WTC11 (cell line): Measurements from ENCODE around the gene NMRAL1. TPM values are rescaled to one million over a fixed set of nuclear protein-coding genes. Genes with fewer than 3 reads are reported as not detected.

Experiments
- ATAC-seq: fragments of 200-7000 bp; cut with Tn5 transposase; 2 replicates; pipeline ENCODE4 v1.10.0; 2021; ENCODE audit warnings: mild to moderate bottlenecking, moderate library complexity
- CTCF ChIA-PET: fragments of 300-600 bp; sonication (Branson Sonifier 250); formaldehyde crosslinking; loops from one replicate; lab custom pipeline; 2021; ENCODE audit warnings: antibody characterized with exemption; lab: Charles Lee
- POLR2A ChIA-PET: fragments of 350-600 bp; sonication (Branson Sonifier 250); formaldehyde crosslinking; loops from one replicate; lab custom pipeline; 2021; ENCODE audit warnings: antibody characterized with exemption; lab: Charles Lee
- DNase-seq: peaks from one replicate; pipeline ENCODE4 v3.0.0; 2021; ENCODE audit warnings: low spot score
- H3K27ac Mint-ChIP-seq: 2 replicates; pipeline ENCODE4 v1.8.0; 2021; ENCODE audit warnings: mixed read lengths
- H3K27me3 Mint-ChIP-seq: 2 replicates; pipeline ENCODE4 v1.8.0; 2021; ENCODE audit warnings: low read depth, mild to moderate bottlenecking, moderate library complexity, mixed read lengths
- H3K36me3 Mint-ChIP-seq: 2 replicates; pipeline ENCODE4 v1.8.0; 2021; ENCODE audit warnings: mixed read lengths
- H3K4me1 Mint-ChIP-seq: 2 replicates; pipeline ENCODE4 v1.8.0; 2022; ENCODE audit warnings: mixed read lengths
- H3K4me3 Mint-ChIP-seq: 2 replicates; pipeline ENCODE4 v1.8.0; 2021; ENCODE audit warnings: mild to moderate bottlenecking, moderate library complexity, mixed read lengths
- H3K9me3 Mint-ChIP-seq: 2 replicates; pipeline ENCODE4 v1.8.0; 2021; ENCODE audit warnings: mixed read lengths
- ETV6 ChIP-seq: sonication (generic); formaldehyde crosslinking; IDR thresholded peaks from 2 replicates; pipeline ENCODE4 v1.8.1; 2022; ENCODE audit warnings: mild to moderate bottlenecking, missing genetic modification reagents
- MXD4 ChIP-seq: fragments of 250-450 bp; sonication (Bioruptor Pico); IDR thresholded peaks from 2 replicates; pipeline ENCODE4 v1.8.0; 2021; ENCODE audit warnings: mild to moderate bottlenecking, moderate library complexity, borderline replicate concordance
- MYBL2 ChIP-seq: sonication (generic); formaldehyde crosslinking; IDR thresholded peaks from 2 replicates; pipeline ENCODE4 v1.8.1; 2023; ENCODE audit warnings: mild to moderate bottlenecking, moderate library complexity, missing genetic modification reagents
- PRRX2 ChIP-seq: fragments of 250-450 bp; sonication (Bioruptor Pico); IDR thresholded peaks from 2 replicates; pipeline ENCODE4 v1.8.0; 2021; ENCODE audit warnings: mild to moderate bottlenecking
- RELA ChIP-seq: sonication (generic); formaldehyde crosslinking; IDR thresholded peaks from 2 replicates; pipeline ENCODE4 v1.8.1; 2022; ENCODE audit warnings: missing genetic modification reagents, mild to moderate bottlenecking, borderline replicate concordance
- SMAD4 ChIP-seq: sonication (generic); formaldehyde crosslinking; IDR thresholded peaks from 2 replicates; pipeline ENCODE4 v1.8.0; 2022; ENCODE audit warnings: mild to moderate bottlenecking, missing genetic modification reagents
- TP53 ChIP-seq: sonication (generic); formaldehyde crosslinking; IDR thresholded peaks from 2 replicates; pipeline ENCODE4 v1.8.1; 2023; ENCODE audit warnings: mild to moderate bottlenecking, missing genetic modification reagents
- total RNA-seq: library from RNA; stranded (reverse); gene quantifications from 3 replicates; pipeline ENCODE4 v1.2.3, GENCODE V29; 2021
- TF ChIP-seq, protein P1 (sequence below): sonication (generic); formaldehyde crosslinking; IDR thresholded peaks from 2 replicates; pipeline ENCODE4 v1.8.1; 2023; ENCODE audit warnings: mild to moderate bottlenecking, missing genetic modification reagents, borderline replicate concordance
- TF ChIP-seq, protein P2 (sequence below): sonication (generic); formaldehyde crosslinking; IDR thresholded peaks from 2 replicates; pipeline ENCODE4 v1.8.1; 2022; ENCODE audit warnings: mild to moderate bottlenecking, moderate library complexity, missing genetic modification reagents
- TF ChIP-seq, protein P3 (sequence below): fragments of 250-450 bp; sonication (Bioruptor Pico); conservative IDR thresholded peaks from 2 replicates; pipeline ENCODE4 v1.9.0; 2021; ENCODE audit warnings: mild to moderate bottlenecking
- TF ChIP-seq, protein P4 (sequence below): sonication (generic); formaldehyde crosslinking; IDR thresholded peaks from 2 replicates; pipeline ENCODE4 v1.8.0; 2022; ENCODE audit warnings: mild to moderate bottlenecking, missing genetic modification reagents
- TF ChIP-seq, protein P5 (sequence below): sonication (generic); formaldehyde crosslinking; IDR thresholded peaks from 2 replicates; pipeline ENCODE4 v1.8.0; 2022; ENCODE audit warnings: missing genetic modification reagents
- TF ChIP-seq, protein P6 (sequence below): sonication (generic); formaldehyde crosslinking; IDR thresholded peaks from 2 replicates; pipeline ENCODE4 v1.8.0; 2023; ENCODE audit warnings: missing genetic modification reagents, mild to moderate bottlenecking, borderline replicate concordance

The NMRAL1 gene
- total RNA-seq, 1 experiment from 2014 or later: 68.1 TPM

DNA sequence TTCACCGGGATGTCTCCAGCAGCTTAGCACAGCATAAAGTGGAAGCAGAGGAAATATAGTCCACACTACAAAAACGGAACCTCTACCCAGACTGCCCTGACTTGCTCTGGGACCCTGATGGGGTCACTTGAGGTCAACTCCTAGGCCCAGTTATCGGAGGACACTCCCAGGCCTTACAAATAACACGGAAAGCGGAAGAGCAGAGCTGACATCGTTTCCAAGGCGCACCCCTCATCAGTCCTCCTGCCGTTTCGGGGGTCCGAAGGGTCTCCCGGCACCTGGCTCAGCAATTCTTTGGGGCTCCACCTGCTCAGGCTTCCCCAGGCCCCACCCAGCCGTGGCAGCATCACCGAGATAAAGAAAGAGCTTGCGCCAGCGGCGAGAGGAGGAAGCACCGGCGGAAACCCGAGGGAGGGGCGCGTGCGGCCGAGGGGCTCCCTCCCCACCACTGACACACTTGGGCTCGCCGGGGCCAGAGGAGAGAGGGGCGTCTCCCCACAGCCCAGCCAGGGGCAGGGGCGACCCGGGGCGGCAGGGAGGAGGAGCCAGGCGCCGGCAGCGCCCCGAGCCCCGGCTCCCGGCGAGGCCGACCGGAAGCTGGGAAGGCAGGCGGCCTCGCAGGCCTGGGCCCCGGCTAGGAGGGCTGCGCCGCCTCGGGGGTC lies 58.8 kb downstream of the NMRAL1 start:
- no peak for TF ChIP-seq MYBL2 (CRISPR knock-in tag)
- TF ChIP-seq ETV6 (CRISPR knock-in tag): peak; percentile 19; the same call in 1 of the 2 replicates
- H3K36me3 Mint-ChIP-seq: no peaks in the 10 kb centered on the region
- ChIA-PET CTCF (interaction anchor here (0.6 to 8.8 kb wide), 7 partner anchors 12 to 374 kb away, joined by 3 to 102 read pairs (median 4); no protein-coding TSS in a partner anchor), POLR2A (interaction anchor here (0.8 kb wide), 1 partner anchor 23 kb away, joined by 3 read pairs; no protein-coding TSS in a partner anchor)
- ATAC-seq: peak; percentile 37
- peaks cover 5% of the 10 kb centered on the region for H3K4me1 Mint-ChIP-seq
- DNase-seq: peak; percentile 54
- no peaks in the 10 kb centered on the region for H3K9me3 Mint-ChIP-seq
- H3K4me3 Mint-ChIP-seq: peak overlapping the region; percentile 71
- H3K27ac Mint-ChIP-seq: peak overlapping the region; percentile 28; the same call in 1 of the 2 replicates
- peaks cover 15% of the 10 kb centered on the region for H3K27me3 Mint-ChIP-seq

DNA sequence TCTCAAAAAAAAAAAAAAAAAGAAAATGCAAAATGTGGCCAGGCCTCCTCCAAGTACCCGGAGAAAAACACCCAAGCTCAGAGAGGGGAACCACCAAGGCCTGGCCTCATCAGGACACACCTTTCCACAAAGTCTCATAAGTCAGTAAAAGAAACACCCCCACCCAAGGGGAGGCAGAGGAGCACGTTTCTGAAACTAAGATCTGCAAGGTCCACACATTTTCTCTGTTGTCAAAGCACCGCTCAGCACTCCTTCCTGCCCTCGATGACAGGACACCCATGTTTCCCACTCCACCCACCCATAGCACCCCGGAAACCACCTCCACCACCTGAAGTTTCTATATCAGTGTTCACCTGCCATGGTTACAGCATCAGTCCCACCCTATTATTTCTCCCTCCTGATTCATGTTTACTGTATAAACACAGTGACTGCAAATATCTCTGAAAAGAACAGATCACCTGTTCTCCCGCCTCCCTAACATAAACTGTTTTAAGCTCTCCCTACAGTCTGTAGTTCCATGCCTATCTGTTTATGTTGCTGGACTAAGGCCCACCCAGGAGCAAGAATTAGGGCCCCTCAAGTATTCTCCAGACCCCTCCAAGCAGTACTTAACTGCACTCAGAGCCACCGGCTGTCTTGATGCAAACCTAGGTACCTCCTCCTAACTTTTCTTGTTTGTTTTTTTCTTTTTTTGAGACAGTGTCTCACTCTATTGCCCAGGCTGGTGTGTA lies 60.1 kb downstream of the NMRAL1 start:
- CTCF ChIA-PET: interaction anchor here (0.7 to 8.8 kb wide), 4 partner anchors 11 to 55 kb away, joined by 3 to 102 read pairs (median 8); no protein-coding TSS in a partner anchor
- ATAC-seq (no peak), DNase-seq (no peak)
- Mint-ChIP-seq H3K9me3 (no peaks in the 10 kb centered on the region), H3K27me3 (peaks cover 15% of the 10 kb centered on the region), H3K36me3 (no peaks in the 10 kb centered on the region), H3K4me3 (no peak overlapping the region; the same call in 1 of the 2 replicates), H3K27ac (no peak overlapping the region)
- POLR2A ChIA-PET: interaction anchor here (0.8 kb wide), 1 partner anchor 9 kb away, joined by 5 read pairs; no protein-coding TSS in a partner anchor
- TF ChIP-seq SMAD4: no peak
- no peak for TF ChIP-seq TP53 (CRISPR knock-in tag)
- TF ChIP-seq RELA (CRISPR knock-in tag): no peak
- TF ChIP-seq, protein P1, sequence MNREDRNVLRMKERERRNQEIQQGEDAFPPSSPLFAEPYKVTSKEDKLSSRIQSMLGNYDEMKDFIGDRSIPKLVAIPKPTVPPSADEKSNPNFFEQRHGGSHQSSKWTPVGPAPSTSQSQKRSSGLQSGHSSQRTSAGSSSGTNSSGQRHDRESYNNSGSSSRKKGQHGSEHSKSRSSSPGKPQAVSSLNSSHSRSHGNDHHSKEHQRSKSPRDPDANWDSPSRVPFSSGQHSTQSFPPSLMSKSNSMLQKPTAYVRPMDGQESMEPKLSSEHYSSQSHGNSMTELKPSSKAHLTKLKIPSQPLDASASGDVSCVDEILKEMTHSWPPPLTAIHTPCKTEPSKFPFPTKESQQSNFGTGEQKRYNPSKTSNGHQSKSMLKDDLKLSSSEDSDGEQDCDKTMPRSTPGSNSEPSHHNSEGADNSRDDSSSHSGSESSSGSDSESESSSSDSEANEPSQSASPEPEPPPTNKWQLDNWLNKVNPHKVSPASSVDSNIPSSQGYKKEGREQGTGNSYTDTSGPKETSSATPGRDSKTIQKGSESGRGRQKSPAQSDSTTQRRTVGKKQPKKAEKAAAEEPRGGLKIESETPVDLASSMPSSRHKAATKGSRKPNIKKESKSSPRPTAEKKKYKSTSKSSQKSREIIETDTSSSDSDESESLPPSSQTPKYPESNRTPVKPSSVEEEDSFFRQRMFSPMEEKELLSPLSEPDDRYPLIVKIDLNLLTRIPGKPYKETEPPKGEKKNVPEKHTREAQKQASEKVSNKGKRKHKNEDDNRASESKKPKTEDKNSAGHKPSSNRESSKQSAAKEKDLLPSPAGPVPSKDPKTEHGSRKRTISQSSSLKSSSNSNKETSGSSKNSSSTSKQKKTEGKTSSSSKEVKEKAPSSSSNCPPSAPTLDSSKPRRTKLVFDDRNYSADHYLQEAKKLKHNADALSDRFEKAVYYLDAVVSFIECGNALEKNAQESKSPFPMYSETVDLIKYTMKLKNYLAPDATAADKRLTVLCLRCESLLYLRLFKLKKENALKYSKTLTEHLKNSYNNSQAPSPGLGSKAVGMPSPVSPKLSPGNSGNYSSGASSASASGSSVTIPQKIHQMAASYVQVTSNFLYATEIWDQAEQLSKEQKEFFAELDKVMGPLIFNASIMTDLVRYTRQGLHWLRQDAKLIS: no peak
- TF ChIP-seq, all 79 proteins: peak for 0
- peaks cover 5% of the 10 kb centered on the region for H3K4me1 Mint-ChIP-seq

DNA sequence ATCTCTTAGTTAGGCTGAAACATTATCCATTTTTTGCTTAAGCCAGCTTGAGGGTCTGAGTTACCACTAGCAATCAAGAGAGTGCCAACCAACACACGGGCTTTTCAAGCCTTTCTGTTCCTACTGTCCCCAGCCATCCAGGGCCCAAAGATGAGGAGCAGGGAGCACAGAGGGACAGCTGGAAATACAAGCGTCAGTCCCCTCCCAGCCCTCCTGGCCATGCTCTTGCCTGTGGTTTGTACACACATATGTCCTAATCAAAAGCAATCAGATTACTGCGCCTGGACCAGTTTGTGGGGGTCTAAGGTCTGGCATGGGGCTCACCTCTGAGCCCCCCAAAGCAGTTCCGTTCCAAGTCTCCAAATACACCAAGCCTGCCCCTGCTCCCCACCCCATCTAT lies 61.6 kb downstream of the NMRAL1 start:
- ChIA-PET POLR2A (no interaction called here), CTCF (interaction anchor here (8.8 kb wide), 1 partner anchor 9 kb away, joined by 102 read pairs; no protein-coding TSS in a partner anchor)
- H3K27ac Mint-ChIP-seq: no peak overlapping the region
- peaks cover 6% of the 10 kb centered on the region for H3K27me3 Mint-ChIP-seq
- DNase-seq: no peak
- H3K9me3 Mint-ChIP-seq: no peaks in the 10 kb centered on the region
- H3K4me3 Mint-ChIP-seq: no peak overlapping the region
- ATAC-seq: no peak
- H3K4me1 Mint-ChIP-seq: peaks cover 5% of the 10 kb centered on the region
- H3K36me3 Mint-ChIP-seq: no peaks in the 10 kb centered on the region
- TF ChIP-seq, protein P2, sequence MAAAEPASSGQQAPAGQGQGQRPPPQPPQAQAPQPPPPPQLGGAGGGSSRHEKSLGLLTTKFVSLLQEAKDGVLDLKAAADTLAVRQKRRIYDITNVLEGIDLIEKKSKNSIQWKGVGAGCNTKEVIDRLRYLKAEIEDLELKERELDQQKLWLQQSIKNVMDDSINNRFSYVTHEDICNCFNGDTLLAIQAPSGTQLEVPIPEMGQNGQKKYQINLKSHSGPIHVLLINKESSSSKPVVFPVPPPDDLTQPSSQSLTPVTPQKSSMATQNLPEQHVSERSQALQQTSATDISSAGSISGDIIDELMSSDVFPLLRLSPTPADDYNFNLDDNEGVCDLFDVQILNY: no peak
- TF ChIP-seq PRRX2 (CRISPR knock-in tag) (no peak), MXD4 (CRISPR knock-in tag) (no peak), TP53 (CRISPR knock-in tag) (no peak)
- TF ChIP-seq, protein P3, sequence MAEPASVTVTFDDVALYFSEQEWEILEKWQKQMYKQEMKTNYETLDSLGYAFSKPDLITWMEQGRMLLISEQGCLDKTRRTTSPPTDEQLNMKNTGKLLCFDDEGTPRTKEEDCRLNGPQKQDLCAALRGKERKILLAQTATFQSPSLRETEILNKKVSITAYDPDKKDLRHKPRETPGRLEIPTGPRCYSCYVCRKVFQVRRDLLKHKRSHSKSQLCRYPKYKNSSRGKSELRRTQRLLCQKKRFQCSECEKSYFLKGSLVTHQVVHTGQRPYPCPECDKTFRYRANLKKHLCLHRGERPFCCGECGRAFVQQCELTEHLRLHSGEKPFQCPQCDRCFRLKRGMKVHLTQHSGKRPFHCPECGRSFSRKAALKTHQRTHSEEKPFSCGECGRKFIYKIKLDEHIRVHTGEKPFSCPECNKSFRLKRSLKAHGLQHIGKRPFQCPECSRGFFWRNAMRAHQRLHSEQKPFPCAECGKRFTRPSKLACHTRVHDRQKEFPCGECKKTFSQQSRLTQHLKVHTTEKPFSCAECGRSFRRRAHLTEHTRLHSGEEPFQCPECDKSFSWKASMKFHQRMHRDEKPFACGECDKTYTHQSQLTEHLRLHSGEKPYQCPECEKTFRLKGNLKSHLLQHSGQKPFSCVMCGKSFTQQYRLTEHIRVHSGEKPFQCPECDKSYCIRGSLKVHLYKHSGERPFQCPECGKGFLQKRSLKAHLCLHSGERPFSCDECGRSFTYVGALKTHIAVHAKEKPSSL (CRISPR knock-in tag): no peak
- TF ChIP-seq, protein P4, sequence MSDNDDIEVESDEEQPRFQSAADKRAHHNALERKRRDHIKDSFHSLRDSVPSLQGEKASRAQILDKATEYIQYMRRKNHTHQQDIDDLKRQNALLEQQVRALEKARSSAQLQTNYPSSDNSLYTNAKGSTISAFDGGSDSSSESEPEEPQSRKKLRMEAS: no peak
- TF ChIP-seq, protein P5, sequence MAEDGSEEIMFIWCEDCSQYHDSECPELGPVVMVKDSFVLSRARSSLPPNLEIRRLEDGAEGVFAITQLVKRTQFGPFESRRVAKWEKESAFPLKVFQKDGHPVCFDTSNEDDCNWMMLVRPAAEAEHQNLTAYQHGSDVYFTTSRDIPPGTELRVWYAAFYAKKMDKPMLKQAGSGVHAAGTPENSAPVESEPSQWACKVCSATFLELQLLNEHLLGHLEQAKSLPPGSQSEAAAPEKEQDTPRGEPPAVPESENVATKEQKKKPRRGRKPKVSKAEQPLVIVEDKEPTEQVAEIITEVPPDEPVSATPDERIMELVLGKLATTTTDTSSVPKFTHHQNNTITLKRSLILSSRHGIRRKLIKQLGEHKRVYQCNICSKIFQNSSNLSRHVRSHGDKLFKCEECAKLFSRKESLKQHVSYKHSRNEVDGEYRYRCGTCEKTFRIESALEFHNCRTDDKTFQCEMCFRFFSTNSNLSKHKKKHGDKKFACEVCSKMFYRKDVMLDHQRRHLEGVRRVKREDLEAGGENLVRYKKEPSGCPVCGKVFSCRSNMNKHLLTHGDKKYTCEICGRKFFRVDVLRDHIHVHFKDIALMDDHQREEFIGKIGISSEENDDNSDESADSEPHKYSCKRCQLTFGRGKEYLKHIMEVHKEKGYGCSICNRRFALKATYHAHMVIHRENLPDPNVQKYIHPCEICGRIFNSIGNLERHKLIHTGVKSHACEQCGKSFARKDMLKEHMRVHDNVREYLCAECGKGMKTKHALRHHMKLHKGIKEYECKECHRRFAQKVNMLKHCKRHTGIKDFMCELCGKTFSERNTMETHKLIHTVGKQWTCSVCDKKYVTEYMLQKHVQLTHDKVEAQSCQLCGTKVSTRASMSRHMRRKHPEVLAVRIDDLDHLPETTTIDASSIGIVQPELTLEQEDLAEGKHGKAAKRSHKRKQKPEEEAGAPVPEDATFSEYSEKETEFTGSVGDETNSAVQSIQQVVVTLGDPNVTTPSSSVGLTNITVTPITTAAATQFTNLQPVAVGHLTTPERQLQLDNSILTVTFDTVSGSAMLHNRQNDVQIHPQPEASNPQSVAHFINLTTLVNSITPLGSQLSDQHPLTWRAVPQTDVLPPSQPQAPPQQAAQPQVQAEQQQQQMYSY (CRISPR knock-in tag): no peak
- TF ChIP-seq, protein P6, sequence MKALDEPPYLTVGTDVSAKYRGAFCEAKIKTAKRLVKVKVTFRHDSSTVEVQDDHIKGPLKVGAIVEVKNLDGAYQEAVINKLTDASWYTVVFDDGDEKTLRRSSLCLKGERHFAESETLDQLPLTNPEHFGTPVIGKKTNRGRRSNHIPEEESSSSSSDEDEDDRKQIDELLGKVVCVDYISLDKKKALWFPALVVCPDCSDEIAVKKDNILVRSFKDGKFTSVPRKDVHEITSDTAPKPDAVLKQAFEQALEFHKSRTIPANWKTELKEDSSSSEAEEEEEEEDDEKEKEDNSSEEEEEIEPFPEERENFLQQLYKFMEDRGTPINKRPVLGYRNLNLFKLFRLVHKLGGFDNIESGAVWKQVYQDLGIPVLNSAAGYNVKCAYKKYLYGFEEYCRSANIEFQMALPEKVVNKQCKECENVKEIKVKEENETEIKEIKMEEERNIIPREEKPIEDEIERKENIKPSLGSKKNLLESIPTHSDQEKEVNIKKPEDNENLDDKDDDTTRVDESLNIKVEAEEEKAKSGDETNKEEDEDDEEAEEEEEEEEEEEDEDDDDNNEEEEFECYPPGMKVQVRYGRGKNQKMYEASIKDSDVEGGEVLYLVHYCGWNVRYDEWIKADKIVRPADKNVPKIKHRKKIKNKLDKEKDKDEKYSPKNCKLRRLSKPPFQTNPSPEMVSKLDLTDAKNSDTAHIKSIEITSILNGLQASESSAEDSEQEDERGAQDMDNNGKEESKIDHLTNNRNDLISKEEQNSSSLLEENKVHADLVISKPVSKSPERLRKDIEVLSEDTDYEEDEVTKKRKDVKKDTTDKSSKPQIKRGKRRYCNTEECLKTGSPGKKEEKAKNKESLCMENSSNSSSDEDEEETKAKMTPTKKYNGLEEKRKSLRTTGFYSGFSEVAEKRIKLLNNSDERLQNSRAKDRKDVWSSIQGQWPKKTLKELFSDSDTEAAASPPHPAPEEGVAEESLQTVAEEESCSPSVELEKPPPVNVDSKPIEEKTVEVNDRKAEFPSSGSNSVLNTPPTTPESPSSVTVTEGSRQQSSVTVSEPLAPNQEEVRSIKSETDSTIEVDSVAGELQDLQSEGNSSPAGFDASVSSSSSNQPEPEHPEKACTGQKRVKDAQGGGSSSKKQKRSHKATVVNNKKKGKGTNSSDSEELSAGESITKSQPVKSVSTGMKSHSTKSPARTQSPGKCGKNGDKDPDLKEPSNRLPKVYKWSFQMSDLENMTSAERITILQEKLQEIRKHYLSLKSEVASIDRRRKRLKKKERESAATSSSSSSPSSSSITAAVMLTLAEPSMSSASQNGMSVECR (CRISPR knock-in tag): no peak
